SK-N-SH (cell line): ENCODE results near the gene PRM3.

Experiments used
- CTCF ChIP-seq: fragments of 200-600 bp; sonication (generic); IDR thresholded peaks from 2 replicates; pipeline ENCODE4 v1.6.1; 2017; ENCODE audit warnings: antibody characterized with exemption, mild to moderate bottlenecking, moderate library complexity
- EP300 ChIP-seq, 2 experiments: IDR thresholded peaks; 2 replicates each; pipeline versions ENCODE4 v1.4.0 to v1.6.1; 2012; ENCODE audit warnings: borderline replicate concordance in 1 of 2, low read depth in 1 of 2, low read length in 1 of 2
- TEAD4 ChIP-seq: IDR thresholded peaks from 2 replicates; pipeline ENCODE4 v1.4.0; 2012; ENCODE audit warnings: mild to moderate bottlenecking, borderline replicate concordance; ENCODE audit not compliant: insufficient read depth

- TF ChIP-seq CTCF (no peak), EP300 (IDR thresholded peaks at IDR 0.05; ENCODE audit: borderline replicate concordance in 1 of 2, low read depth in 1 of 2, low read length in 1 of 2) (no peak), TEAD4 (no peak)
Observed at GRCh38 chr16:11308493-11309283, 35.3 kb upstream of the PRM3 start.
